Suprapubic skin (tissue), 4 donors: ENCODE measurements around the gene NOB1. TPM values are rescaled to one million over a fixed set of nuclear protein-coding genes. Genes with fewer than 3 reads are reported as not detected.

Experiments used
- DNase-seq, 2 donors: peaks; one replicate each; pipeline ENCODE4 v3.0.0-alpha.2; 2019; ENCODE audit warnings: low spot score in 2 of 2
- H3K27ac ChIP-seq: fragments of 200-600 bp; sonication (generic); one replicate; pipeline ENCODE4 v1.5.1; 2019
- H3K27me3 ChIP-seq: fragments of 200-600 bp; sonication (generic); one replicate; pipeline ENCODE4 v1.5.1; 2019
- H3K36me3 ChIP-seq: fragments of 200-600 bp; sonication (generic); one replicate; pipeline ENCODE4 v1.5.1; 2019
- H3K4me1 ChIP-seq: fragments of 200-600 bp; sonication (generic); one replicate; pipeline ENCODE4 v1.5.1; 2019
- H3K4me3 ChIP-seq: fragments of 200-600 bp; sonication (generic); one replicate; pipeline ENCODE4 v1.5.1; 2019; ENCODE audit warnings: mild to moderate bottlenecking
- H3K9me3 ChIP-seq: fragments of 200-600 bp; sonication (generic); one replicate; pipeline ENCODE4 v1.5.1; 2019
- EP300 ChIP-seq: sonication (generic); formaldehyde crosslinking; IDR thresholded peaks from one replicate; pipeline ENCODE4 v1.6.1; 2017; ENCODE audit warnings: antibody characterized with exemption
- POLR2A ChIP-seq, 2 donors: fragments of 450-650 bp; IDR thresholded peaks; one replicate each; pipeline ENCODE4 v1.6.1; 2017; ENCODE audit warnings: antibody characterized with exemption in 2 of 2, mild to moderate bottlenecking in 2 of 2, moderate library complexity in 2 of 2
- POLR2AphosphoS5 ChIP-seq, 3 donors: sonication (generic); formaldehyde crosslinking; IDR thresholded peaks; one replicate each; pipeline ENCODE4 v1.6.1; 2017; ENCODE audit warnings: antibody characterized with exemption in 3 of 3
- WGBS: methylation state at CpG from one replicate; pipeline ENCODE4 v1.1.5; 2018; 5-methylcytosine and 5-hydroxymethylcytosine counted together
- total RNA-seq, 4 donors: library from RNA; depleted of rRNA; stranded (reverse); fragments of >200 nt; gene quantifications; one replicate each; pipeline ENCODE4 v1.1.0, GENCODE V29; 2016
- TF ChIP-seq, protein P1 (sequence below), 2 donors: fragments of 200-600 bp in 1 of 2; fragments of 450-650 bp in 1 of 2; sonication (generic) in 1 of 2; IDR thresholded peaks; one replicate each; pipeline ENCODE4 v1.5.1; 2016 to 2019; ENCODE audit warnings: antibody characterized with exemption in 2 of 2, mild to moderate bottlenecking in 1 of 2, moderate library complexity in 1 of 2

NOB1 gene
- total RNA-seq: 10 to 100 TPM; 45.2 to 62.9 (median 52.1) TPM

DNA sequence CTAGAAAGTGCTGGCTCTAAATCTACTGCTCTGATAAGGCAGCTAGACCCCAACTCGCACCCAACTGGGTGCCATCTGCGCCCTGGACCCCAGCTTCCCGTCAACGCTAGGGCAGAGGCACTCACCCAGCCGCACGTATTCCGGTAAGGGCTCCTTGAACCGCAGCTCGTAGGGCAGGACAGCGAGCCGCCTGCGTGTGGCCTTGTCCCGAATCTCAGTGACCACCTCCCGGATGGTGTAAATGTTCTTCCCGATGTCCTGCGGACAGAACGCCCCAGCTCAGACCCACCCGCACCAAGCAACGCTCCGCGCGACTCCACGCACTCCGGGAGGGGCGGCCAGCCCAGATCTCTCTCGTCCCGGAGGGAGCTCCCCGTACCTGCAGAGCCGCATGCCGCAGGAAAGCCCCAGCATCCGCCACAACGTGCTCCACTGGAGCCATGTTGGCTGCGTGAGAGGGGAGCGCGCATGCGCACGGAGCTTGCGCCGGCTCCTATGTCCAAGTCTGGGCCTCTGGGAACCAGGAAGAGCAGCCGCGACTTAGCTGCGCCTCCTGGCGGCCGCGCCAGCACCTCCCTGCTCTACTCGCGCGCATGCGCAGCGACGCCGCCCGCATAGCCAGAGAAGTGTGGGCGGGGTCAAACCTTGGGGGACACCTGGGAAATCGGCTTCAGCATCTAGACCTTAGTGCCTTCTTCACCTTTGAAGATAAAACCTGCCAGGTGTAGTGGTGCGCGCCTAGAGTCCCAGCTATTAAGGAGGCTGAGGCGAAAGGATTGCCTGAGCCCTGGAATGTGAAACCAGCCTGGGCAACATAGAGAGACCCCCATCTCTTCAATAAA, at the start of gene NOB1:
Gene NOB1 (minus strand): TSS at position 458 of the 842 bp plus-strand sequence. CDS start 16 bp downstream, at position 442.
- peak within 1 kb of the TSS; percentile 75 for H3K4me3 ChIP-seq
- H3K9me3 ChIP-seq: no peaks in the 10 kb centered on the region
- TF ChIP-seq POLR2AphosphoS5 (IDR thresholded peaks at IDR 0.05) (peak; percentile 18 to 84 (median 82)), POLR2A (IDR thresholded peaks at IDR 0.05) (peak in 1 of 2 donors; percentile 49), EP300 (no peak)
- TF ChIP-seq, protein P1, sequence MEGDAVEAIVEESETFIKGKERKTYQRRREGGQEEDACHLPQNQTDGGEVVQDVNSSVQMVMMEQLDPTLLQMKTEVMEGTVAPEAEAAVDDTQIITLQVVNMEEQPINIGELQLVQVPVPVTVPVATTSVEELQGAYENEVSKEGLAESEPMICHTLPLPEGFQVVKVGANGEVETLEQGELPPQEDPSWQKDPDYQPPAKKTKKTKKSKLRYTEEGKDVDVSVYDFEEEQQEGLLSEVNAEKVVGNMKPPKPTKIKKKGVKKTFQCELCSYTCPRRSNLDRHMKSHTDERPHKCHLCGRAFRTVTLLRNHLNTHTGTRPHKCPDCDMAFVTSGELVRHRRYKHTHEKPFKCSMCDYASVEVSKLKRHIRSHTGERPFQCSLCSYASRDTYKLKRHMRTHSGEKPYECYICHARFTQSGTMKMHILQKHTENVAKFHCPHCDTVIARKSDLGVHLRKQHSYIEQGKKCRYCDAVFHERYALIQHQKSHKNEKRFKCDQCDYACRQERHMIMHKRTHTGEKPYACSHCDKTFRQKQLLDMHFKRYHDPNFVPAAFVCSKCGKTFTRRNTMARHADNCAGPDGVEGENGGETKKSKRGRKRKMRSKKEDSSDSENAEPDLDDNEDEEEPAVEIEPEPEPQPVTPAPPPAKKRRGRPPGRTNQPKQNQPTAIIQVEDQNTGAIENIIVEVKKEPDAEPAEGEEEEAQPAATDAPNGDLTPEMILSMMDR (IDR thresholded peaks at IDR 0.05): peak; percentile 99
- H3K27me3 ChIP-seq: no peaks in the 10 kb centered on the region
- peaks cover 20% of the 10 kb centered on the region for H3K4me1 ChIP-seq
- 1% methylated on average over 18 of the region's 58 CpGs for WGBS
- DNase-seq: peak; percentile 95
- H3K27ac ChIP-seq: peak within 1 kb of the TSS; percentile 69
- H3K36me3 ChIP-seq: peaks cover 25% of the 10 kb centered on the region

DNA sequence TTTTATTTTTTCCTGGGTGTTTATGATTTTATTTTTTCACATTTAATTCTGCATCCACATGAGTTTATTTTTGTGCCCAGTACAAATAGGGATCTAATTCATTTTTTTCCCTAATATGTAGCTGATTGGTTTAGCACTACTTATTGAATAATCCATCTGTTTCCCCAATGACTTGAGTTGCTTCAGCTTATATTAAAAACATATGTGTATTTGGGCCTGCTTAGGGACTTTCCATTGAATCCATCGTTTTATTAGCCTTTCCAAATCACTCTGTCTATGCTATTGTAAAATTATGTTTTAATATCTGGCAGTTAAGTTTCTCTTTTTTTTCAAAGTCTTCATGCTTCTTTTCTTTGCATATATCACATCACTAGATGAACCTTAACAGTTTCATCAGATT, 49.6 kb upstream of the NOB1 start:
- Histone ChIP-seq H3K4me3 (no peak overlapping the region), H3K27ac (no peak overlapping the region), H3K9me3 (no peaks in the 10 kb centered on the region), H3K4me1 (no peaks in the 10 kb centered on the region), H3K36me3 (peaks cover 50% of the 10 kb centered on the region), H3K27me3 (no peaks in the 10 kb centered on the region)
- 43% methylated on average over 1 of the region's 1 CpG for WGBS
- TF ChIP-seq EP300 (no peak), POLR2A (IDR thresholded peaks at IDR 0.05) (no peak)
- no peak for DNase-seq

DNA sequence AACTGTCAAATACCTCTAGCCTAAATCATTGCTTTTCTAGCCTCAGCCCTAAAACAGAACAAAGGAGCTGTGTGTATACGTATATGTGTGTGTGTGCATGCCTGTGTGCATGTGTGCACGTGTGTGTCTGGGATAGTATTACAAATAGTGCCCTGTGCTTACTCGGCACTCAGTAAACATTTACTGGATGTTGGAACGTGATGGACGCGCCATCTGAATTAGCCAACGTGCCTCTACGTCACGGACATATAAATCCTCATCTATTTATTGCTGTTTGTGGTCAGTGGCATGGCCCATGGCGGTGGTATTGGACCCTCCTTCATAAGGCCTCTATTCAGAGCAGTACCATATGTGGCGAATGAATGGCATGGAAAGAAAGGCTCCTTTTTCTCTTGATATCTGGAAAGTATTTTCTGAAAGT, 44.9 kb upstream of the NOB1 start:
- TF ChIP-seq EP300 (no peak), POLR2AphosphoS5 (IDR thresholded peaks at IDR 0.05) (no peak)
- DNase-seq: no peak
- Histone ChIP-seq H3K27ac (no peak overlapping the region), H3K27me3 (no peaks in the 10 kb centered on the region), H3K4me1 (peaks cover 8% of the 10 kb centered on the region), H3K9me3 (no peaks in the 10 kb centered on the region), H3K36me3 (peaks cover 42% of the 10 kb centered on the region), H3K4me3 (no peak overlapping the region)
- WGBS: 88% methylated on average over 11 of the region's 11 CpGs

DNA sequence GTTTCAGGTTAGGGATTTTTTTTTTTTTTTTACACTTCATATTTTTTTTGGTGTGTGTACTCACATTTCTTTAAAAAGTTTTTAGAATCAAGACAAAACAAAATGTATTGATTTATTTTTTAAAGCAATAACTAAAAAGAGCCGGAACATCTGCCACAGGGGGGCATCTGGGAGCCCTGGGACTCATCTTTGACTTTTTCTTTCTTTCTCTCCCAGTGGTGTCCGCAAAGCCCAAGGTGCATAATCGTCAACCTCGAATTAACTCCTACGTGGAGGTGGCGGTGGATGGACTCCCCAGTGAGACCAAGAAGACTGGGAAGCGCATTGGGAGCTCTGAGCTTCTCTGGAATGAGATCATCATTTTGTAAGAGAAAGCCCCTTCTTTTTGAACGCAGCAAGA, 43.7 kb upstream of the NOB1 start:
- Histone ChIP-seq H3K27ac (no peak overlapping the region), H3K36me3 (peaks cover 37% of the 10 kb centered on the region), H3K4me1 (peaks cover 11% of the 10 kb centered on the region), H3K4me3 (no peak overlapping the region), H3K9me3 (no peaks in the 10 kb centered on the region), H3K27me3 (no peaks in the 10 kb centered on the region)
- TF ChIP-seq, protein P1 (IDR thresholded peaks at IDR 0.05): no peak
- TF ChIP-seq POLR2AphosphoS5 (IDR thresholded peaks at IDR 0.05) (no peak), POLR2A (IDR thresholded peaks at IDR 0.05) (no peak), EP300 (no peak)
- no peak for DNase-seq
- WGBS: 64% methylated on average over 8 of the region's 8 CpGs

DNA sequence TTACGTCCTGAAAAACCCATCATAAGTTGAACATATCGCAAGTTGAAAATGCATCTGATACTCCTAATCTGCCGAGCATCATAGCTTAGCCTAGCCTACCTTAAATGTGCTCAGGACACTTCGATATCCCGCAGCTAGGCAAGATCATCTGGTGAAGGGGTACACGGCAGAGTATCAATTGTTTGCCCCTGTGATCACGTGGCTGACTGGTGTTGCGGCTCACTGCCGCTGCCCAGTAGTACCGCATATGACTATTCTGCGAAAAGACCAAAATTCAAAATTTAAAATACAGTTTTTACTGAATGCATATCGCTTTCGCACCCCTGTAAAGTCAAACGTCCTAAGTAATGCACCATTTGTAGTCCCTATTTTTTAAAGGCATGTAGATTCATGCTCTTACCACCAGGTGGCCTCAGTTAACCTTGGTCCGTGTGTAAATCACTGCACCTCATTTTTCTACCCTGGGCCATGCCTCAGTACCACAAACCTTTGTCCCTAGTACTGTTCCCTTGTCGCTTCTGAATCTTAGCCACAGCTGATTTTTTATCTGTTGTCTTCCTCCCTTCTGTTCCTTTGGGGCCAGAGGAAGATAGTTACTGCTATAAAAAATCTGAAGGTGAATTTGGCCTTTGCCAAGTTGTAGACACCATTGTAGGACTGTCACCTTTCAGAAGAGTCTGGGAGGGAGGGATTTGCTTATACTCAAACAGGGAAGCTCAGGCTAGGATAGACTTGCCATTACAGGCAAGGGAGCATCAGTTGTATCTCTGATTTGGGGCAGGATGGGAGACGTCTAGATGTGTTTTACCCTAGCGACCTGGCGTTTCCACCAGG, 41.8 kb upstream of the NOB1 start:
- DNase-seq: no peak
- 51% methylated on average over 19 of the region's 19 CpGs for WGBS
- Histone ChIP-seq H3K4me3 (no peak overlapping the region), H3K27ac (no peak overlapping the region), H3K27me3 (no peaks in the 10 kb centered on the region), H3K36me3 (peaks cover 19% of the 10 kb centered on the region), H3K4me1 (peaks cover 11% of the 10 kb centered on the region), H3K9me3 (no peaks in the 10 kb centered on the region)
- TF ChIP-seq, protein P1 (IDR thresholded peaks at IDR 0.05): peak; percentile 73 to 77
- TF ChIP-seq POLR2AphosphoS5 (IDR thresholded peaks at IDR 0.05) (peak in 1 of 3 donors; percentile 15), POLR2A (IDR thresholded peaks at IDR 0.05) (no peak), EP300 (no peak)

DNA sequence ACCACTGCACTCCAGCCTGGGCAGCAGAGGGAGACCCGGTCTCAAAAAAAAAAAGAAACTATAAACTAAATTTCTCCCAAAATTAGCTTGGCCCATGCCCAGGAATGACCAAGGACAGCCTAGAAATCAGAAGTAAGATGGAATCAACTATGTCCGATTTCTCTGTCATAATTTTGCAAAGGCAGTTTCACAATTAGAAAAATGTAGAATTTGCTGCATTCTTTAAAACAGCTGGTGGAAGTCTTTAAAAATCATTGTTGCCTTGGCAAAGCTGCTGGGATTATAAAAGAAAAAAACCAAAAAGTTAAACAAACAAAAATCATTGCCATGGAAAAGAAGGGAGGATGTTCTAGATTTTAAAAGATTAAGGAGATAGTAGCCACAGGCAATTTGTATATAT, 39.8 kb upstream of the NOB1 start:
- no peak for DNase-seq
- Histone ChIP-seq H3K4me3 (no peak overlapping the region), H3K36me3 (peaks cover 21% of the 10 kb centered on the region), H3K27me3 (no peaks in the 10 kb centered on the region), H3K9me3 (no peaks in the 10 kb centered on the region), H3K27ac (no peak overlapping the region), H3K4me1 (peaks cover 11% of the 10 kb centered on the region)
- 70% methylated on average over 2 of the region's 2 CpGs for WGBS
- TF ChIP-seq EP300: no peak
- TF ChIP-seq, protein P1 (IDR thresholded peaks at IDR 0.05): no peak
- TF ChIP-seq POLR2AphosphoS5 (IDR thresholded peaks at IDR 0.05): no peak
- no peak for TF ChIP-seq POLR2A (IDR thresholded peaks at IDR 0.05)
